ENCODE results near the gene ZNF20.

ZNF20 gene

GRCh38 chr19:12139885-12140544, at the start of gene ZNF20:
ZNF20 (minus strand) TSS chr19:12140350; CDS start chr19:12140182, 168 bp downstream.
- DNase-seq (ENCODE audit: low read depth in 2 of 2): peak; percentile 84 to 87

- no peak for DNase-seq (ENCODE audit: low read depth in 2 of 2)
Observed at GRCh38 chr19:12187625-12188024, 47.5 kb upstream of the ZNF20 start.

DNA sequence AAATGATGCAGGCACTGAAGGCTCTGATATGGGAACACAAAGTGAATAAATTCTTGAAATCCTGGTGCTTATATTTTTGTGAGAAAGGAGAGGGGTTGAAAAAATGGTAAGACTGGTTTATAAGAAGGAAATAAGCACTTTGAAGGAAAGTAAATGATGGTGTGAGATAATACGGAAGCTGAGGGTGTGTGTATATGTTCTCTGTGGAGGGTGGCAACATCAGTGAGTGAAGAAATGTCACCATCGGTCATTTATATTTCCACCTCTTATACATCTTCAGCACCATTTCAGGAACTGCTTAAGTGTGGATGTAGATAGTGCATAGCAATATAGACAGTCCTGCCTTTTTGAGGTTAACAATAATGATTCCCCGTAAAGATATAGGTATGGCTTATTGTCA, 40.2 kb upstream of the ZNF20 start:
- no peak for DNase-seq (ENCODE audit: low read depth in 2 of 2)

DNA sequence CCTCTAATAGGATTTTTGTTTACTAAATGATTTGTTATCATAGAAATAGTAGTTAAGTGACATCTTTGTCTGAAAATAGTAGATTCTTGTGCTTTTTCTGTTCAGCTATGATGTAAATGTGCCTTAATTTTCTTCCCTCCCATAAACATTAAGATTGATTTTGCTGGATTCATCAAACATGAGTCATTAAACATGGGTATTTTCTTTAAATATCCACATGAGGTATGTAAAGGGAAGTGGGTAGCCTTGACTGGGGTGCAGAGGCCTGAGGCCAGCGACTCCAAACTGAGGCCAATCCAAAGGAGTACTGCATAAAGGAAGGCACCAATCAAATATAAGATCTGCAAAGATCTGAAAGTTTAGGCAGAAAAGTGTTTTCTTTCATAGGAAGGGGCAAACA, 26.5 kb upstream of the ZNF20 start:
- DNase-seq (ENCODE audit: low read depth in 2 of 2): no peak

DNA sequence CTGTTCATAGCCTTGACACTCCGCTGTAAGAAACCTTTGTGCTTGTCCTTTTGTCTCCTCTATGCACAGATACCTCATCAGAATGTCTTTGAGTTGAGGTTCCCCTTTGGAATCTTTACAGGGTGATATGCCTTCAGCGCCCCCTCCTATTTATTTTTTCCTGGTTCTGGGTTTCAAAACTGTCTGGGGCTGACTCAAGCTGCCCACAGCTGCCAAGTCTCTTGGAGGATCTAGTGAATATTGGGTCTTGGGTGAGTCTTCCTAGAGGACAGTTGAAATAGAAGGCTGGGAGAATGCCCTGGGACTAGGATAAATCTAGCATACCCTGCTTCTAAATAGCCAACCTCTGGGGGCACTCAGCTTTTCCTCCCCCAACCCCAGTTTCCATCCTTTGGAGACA, 23.7 kb upstream of the ZNF20 start:
- no peak for DNase-seq (ENCODE audit: low read depth in 2 of 2)

- peak; percentile 86 to 89 for DNase-seq (ENCODE audit: low read depth in 2 of 2)
Observed at GRCh38 chr19:12162882-12163806, 23.0 kb upstream of the ZNF20 start, which contains the start of gene ZNF136. ZNF136 (plus strand) TSS chr19:12163096; CDS start chr19:12163204, 108 bp downstream.

- DNase-seq (ENCODE audit: low read depth in 2 of 2): no peak
Observed at GRCh38 chr19:12162513-12162881, 22.3 kb upstream of the ZNF20 start.

DNA sequence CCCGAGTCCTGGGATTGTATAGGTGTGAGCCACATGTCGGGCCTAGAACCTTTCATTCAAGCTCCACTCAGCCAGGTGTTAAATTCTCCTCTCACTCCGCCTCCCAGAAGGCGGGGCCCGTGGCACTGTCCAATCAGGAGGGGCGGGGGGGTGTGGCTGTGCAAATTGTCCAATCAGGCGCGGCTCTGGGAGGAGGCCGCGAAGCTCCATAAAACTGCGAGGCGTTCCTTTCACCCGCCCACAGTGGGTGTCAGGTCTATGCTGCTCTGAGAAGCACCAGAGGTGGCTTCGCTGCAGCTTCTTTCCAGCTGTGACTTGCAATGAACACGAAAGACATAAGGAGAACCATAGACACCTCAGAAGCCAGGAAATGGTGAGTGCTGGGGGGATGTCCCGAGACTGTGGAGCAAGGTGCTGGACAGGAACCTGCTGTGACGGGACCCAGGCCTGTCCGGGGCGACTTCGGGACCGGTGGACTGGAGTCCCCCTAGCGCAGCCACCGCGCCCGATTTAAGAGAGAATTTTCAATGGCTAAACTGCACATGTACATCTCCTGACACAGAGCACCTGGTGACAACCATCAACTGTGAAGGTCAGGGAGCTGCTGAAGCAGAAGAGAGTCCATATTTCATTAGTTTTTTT, 19.7 kb upstream of the ZNF20 start:
- no peak for DNase-seq (ENCODE audit: low read depth in 2 of 2)

- DNase-seq (ENCODE audit: low read depth in 2 of 2): no peak
Observed at GRCh38 chr19:12156223-12157058, 16.3 kb upstream of the ZNF20 start, which contains the start of gene ZNF625. ZNF625 (minus strand) TSS chr19:12156734; CDS start chr19:12156558, 176 bp downstream.

DNA sequence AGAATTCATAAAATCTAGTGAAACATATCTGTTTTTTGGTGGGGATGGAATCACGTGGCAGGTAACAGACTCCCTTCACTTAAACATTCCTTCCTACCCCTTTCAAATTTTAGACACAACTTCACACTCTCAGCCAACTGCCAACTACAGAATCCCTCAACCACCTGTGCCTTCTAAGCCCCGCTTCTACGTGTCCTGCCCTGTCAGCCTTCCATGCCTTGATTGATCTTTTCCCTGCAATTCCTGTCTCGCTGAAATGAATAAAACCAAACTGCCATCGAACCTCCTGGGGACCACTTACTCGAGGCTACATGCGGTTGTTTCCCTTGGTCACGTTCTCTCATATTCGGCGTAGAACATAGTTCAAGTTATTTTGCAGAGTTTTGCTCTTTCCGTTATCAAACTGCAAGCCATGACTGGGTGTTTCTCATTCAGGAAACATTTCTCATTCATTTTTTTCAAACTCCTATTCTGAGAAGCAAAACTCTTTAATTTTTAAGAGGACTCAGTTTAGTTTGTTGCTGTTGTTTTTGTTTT, 15.2 kb upstream of the ZNF20 start:
- no peak for DNase-seq (ENCODE audit: low read depth in 2 of 2)

- DNase-seq (ENCODE audit: low read depth in 2 of 2): no peak
Observed at GRCh38 chr19:12145348-12145747, 5.2 kb upstream of the ZNF20 start.

DNA sequence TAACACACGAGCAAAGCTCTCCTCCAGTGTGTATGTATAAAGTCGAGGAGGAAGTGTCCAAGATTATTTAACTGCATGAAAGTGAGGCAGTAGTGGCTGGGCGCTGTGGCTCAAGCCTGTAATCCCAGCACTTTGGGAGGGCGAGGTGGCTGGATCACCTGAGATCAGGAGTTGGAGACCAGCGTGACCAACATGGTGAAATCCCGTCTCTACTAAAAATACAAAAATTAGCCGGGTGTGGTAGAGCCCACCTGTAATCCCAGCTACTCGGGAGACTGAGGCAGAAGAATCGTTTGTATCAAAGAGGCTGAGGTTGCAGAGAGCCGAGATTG, 1.2 kb upstream of the ZNF20 start:
- no peak for DNase-seq (ENCODE audit: low read depth in 2 of 2)

- DNase-seq (ENCODE audit: low read depth in 2 of 2): peak; percentile 66 to 67
Observed at GRCh38 chr19:12140545-12141404, 625 bp upstream of the ZNF20 start.

GRCh38 chr19:12139269-12139668, 881 bp downstream of the ZNF20 start:
- DNase-seq (ENCODE audit: low read depth in 2 of 2): no peak

DNA sequence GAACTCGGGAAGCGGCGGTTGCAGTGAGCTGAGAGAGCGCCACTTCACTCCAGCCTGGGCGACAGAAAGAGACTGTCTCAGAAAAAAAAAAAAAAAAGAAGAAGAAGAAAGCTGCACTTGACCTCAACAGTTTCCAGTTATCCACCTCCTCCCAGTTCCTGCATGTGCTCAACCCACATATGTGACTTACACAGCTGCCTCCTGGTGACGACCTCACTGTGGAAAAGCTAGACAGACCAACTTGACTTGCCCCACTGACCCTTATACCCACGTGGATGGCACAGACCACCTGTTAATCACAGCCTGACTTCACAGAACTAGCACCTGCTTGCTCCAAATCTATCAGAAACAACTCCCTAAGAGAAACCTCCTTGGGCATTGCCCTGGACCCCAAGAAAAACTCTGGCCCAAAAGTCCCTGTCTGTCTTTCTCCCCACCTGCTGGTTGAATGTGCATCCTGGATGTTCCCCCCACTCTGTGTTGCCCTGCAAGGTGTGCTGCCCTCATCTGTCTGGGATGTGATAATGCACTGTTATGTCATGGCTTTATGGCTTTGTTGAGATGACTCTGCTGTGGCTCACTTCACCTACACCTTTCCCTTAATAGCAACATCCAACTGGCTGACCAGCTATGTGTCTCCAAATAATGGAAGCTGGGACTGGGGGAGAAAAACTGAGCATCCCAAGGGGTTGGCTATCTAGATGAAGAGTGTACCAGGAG, 2.8 kb downstream of the ZNF20 start:
- no peak for DNase-seq (ENCODE audit: low read depth in 2 of 2)

GRCh38 chr19:12133069-12133468, 7.1 kb downstream of the ZNF20 start:
- DNase-seq (ENCODE audit: low read depth in 2 of 2): no peak

GRCh38 chr19:12126707-12127106, 13.4 kb downstream of the ZNF20 start:
- DNase-seq (ENCODE audit: low read depth in 2 of 2): no peak

- DNase-seq (ENCODE audit: low read depth in 2 of 2): no peak
Observed at GRCh38 chr19:12117201-12117970, 22.8 kb downstream of the ZNF20 start.

- no peak for DNase-seq (ENCODE audit: low read depth in 2 of 2)
Observed at GRCh38 chr19:12113121-12113520, 27.0 kb downstream of the ZNF20 start.
